Loucy (cell line): ENCODE measurements around the gene TRPV2.

Experiments
- CTCF ChIP-seq: fragments of 200-600 bp; sonication (generic); conservative IDR thresholded peaks from 2 replicates; pipeline ENCODE4 v1.5.1; 2014; ENCODE audit warnings: mild to moderate bottlenecking, antibody characterized with exemption, low read length
- EZH2phosphoT487 ChIP-seq: fragments of 200-600 bp; IDR thresholded peaks from 2 replicates; pipeline ENCODE4 v1.6.1; 2018; ENCODE audit warnings: antibody characterized with exemption, mild to moderate bottlenecking, moderate library complexity, borderline replicate concordance

DNA sequence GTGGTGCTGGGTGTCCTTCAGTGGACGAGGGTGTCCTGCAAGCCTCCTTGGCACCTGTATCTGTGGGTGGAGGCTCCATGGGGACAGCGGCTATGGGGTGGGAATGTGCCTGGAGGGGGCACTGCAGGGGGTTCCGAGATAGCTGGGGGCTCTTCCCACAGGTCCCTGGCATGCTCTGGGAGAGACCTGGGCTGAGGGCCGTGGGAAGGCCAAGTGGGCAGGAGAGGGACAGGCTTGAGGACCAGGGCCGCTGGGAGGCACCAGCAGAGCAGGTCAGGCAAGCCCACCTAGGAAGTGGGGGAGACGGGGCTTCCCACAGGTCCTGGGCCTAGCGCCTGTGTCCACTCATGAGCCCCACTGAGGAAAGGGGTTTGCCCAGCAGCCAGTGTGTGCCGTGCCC is 66.9 kb downstream of the TRPV2 start:
- TF ChIP-seq CTCF: no peak
- TF ChIP-seq EZH2phosphoT487: no peak
